HL-60 (cell line): ENCODE results near the gene SH2B2.
"Not testable (repeated sequence)": the region's sequence is repeated elsewhere in the genome, so short reads cannot be mapped to it uniquely, and the experiment has no call there.

Source experiments
- DNase-seq, 2 experiments: peaks; one replicate each; pipeline ENCODE4 v3.0.0-alpha.2; 2010 to 2020; ENCODE audit warnings: low read depth in 1 of 2, low spot score in 1 of 2
- H3K27ac ChIP-seq: fragments of 250-450 bp; sonication (Bioruptor Pico); replicated peaks from 2 replicates; pipeline ENCODE4 v1.5.1; 2020; ENCODE audit warnings: mild to moderate bottlenecking, moderate library complexity
- H3K27me3 ChIP-seq: fragments of 250-450 bp; sonication (Bioruptor Pico); 2 replicates; pipeline ENCODE4 v1.5.1; 2021; ENCODE audit warnings: mild to moderate bottlenecking, moderate library complexity; ENCODE audit not compliant: insufficient read depth, poor library complexity, severe bottlenecking
- H3K4me3 ChIP-seq: replicated peaks from 2 replicates; pipeline ENCODE4 v1.5.1; 2011; ENCODE audit warnings: mild to moderate bottlenecking, control low read depth, low read length; ENCODE audit not compliant: insufficient read depth
- CTCF ChIP-seq: IDR thresholded peaks from one replicate; pipeline ENCODE4 v1.5.1; 2011; ENCODE audit warnings: low read length, control low read depth, inconsistent platforms; ENCODE audit not compliant: insufficient read depth
- GABPA ChIP-seq: IDR thresholded peaks from 2 replicates; pipeline ENCODE4 v1.6.1; 2012; ENCODE audit warnings: low read depth
- POLR2AphosphoS5 ChIP-seq: IDR thresholded peaks from 2 replicates; pipeline ENCODE4 v1.6.1; 2012; ENCODE audit warnings: low read depth
- SPI1 ChIP-seq: IDR thresholded peaks from 2 replicates; pipeline ENCODE4 v1.6.1; 2012; ENCODE audit warnings: low read depth, mild to moderate bottlenecking, borderline replicate concordance
- TF ChIP-seq, protein P1 (sequence below): IDR thresholded peaks from 2 replicates; pipeline ENCODE4 v1.6.1; 2012; ENCODE audit warnings: low read depth; ENCODE audit not compliant: insufficient replicate concordance

Gene SH2B2

DNA sequence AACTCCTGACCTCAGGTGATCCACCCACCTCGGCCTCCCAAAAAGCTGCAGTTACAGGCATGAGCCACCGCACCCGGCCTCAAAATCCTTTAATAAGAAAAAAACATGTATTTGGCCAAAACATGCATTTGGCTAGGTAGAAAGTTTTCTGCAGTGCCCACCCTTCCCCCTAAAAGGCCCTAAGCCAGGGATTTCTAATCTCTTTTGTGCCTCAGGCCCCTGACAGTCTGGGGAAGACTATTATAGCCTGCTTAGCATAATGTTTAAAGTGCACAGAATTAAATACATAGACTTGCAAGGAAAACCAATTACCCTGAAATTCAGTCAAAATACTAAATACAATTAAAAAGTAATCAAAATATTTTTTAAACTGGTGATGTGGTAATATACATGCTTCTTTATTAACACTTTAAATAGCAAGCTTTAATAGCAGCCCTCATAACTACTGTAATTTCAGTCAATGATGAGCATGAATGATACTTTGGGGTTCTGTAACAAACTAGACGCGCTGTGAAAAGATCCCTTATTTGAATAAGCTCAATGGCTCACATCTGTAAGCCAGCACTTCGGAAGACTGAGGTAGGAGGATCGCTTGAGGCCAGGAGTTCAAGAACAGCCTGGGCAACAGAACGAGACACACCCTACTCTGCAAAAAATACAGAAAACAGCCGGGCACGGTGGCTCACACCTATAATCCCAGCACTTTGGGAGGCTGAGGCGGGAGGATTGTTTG lies 39.7 kb downstream of the SH2B2 start:
- no peaks in the 10 kb centered on the region for H3K27me3 ChIP-seq
- no peak for DNase-seq
- no peak overlapping the region for H3K4me3 ChIP-seq
- TF ChIP-seq POLR2AphosphoS5 (no peak), CTCF (no peak), GABPA (no peak), SPI1 (no peak)
- TF ChIP-seq, protein P1, sequence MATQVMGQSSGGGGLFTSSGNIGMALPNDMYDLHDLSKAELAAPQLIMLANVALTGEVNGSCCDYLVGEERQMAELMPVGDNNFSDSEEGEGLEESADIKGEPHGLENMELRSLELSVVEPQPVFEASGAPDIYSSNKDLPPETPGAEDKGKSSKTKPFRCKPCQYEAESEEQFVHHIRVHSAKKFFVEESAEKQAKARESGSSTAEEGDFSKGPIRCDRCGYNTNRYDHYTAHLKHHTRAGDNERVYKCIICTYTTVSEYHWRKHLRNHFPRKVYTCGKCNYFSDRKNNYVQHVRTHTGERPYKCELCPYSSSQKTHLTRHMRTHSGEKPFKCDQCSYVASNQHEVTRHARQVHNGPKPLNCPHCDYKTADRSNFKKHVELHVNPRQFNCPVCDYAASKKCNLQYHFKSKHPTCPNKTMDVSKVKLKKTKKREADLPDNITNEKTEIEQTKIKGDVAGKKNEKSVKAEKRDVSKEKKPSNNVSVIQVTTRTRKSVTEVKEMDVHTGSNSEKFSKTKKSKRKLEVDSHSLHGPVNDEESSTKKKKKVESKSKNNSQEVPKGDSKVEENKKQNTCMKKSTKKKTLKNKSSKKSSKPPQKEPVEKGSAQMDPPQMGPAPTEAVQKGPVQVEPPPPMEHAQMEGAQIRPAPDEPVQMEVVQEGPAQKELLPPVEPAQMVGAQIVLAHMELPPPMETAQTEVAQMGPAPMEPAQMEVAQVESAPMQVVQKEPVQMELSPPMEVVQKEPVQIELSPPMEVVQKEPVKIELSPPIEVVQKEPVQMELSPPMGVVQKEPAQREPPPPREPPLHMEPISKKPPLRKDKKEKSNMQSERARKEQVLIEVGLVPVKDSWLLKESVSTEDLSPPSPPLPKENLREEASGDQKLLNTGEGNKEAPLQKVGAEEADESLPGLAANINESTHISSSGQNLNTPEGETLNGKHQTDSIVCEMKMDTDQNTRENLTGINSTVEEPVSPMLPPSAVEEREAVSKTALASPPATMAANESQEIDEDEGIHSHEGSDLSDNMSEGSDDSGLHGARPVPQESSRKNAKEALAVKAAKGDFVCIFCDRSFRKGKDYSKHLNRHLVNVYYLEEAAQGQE, result no peak
- H3K27ac ChIP-seq, result no peak overlapping the region

GRCh38 chr7:102327183-102327582 lies 40.5 kb downstream of the SH2B2 start:
- not testable (repeated sequence) for H3K4me3 ChIP-seq, DNase-seq

GRCh38 chr7:102328863-102329262 lies 42.2 kb downstream of the SH2B2 start:
- DNase-seq, H3K4me3 ChIP-seq, H3K27ac ChIP-seq, H3K27me3 ChIP-seq: not testable (repeated sequence)

More at GRCh38 chr7:102327183-102327582, 40.5 kb downstream of the SH2B2 start:
- not testable (repeated sequence) for H3K27me3 ChIP-seq, H3K27ac ChIP-seq

DNA sequence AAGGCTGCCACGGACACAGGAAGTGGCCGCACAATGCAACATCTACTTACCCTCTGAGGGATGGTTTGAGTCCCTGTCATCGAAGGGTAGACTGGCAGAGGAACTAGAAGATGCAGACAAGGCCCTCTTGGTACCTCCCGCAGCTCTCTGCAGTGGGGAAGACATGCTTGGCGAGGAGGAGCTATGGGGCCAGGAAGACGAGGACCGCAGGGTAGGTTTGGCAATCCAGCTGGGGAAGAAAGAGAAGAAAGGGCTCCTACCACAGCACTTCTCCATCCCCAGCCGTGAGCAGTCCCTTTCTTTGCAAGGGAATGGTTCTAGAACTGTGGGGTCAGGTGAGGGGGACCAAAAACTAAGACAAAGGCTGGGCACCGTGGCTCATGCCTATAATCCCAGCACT lies 42.7 kb downstream of the SH2B2 start:
- not testable (repeated sequence) for H3K27ac ChIP-seq, H3K27me3 ChIP-seq, H3K4me3 ChIP-seq
- peak in 1 of 2 experiments; percentile 76 for DNase-seq

DNA sequence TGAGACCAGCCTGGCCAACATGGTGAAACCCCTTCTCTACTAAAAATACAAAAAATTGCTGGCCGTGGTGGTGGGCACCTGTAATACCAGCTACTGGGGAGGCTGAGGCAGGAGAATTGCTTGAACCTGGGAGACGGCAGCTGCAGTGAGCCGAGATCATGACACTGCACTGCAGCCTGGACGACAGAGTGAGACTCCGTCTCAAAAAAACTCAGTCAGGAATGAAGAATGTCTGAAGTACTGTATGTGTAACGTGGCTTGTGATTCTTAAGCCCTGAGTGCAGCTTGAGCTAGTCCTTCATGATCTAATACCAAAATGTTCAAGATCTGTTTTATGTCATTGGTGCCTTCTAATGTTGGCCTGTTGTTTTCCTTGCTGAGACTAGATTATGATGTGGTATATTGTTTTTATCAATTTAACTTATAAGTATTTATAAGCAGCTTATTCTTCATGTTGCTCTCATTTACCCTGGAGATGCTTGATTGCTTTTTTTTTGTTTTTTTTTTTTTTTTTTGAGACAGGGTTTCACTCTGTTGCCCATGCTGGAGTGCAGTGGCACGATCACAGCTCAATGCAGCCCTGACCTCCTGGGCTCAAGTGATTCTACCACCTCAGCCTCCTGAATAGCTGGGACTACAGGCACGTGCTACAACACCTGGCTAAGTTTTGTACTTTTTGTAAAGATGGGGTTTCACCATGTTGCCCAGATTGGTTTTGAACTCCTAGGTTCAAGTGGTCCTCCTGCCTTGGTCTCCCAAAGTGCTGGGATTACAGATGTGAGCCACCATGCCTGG lies 44.2 kb downstream of the SH2B2 start:
- not testable (repeated sequence) for H3K27ac ChIP-seq, H3K4me3 ChIP-seq, H3K27me3 ChIP-seq, DNase-seq

DNA sequence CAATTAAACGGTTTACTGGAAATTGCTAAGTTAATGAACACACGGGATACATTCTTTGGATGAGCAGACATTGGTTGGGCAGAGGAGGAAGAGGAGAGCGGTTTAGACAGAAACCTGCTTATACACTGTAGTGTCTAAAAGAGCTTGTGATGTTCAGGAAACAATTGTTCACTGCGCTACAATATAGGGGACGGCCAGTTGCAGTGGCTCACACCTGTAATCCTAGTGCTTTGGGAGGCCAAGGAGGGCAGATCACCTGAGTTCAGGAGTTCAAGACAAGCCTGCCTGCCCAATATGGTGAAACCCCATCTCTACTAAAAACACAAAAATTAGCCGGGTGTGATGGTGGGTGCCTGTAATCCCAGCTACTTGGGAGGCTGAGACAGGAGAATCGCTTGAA lies 48.9 kb downstream of the SH2B2 start:
- H3K27me3 ChIP-seq, H3K27ac ChIP-seq, DNase-seq, H3K4me3 ChIP-seq: not testable (repeated sequence)

DNA sequence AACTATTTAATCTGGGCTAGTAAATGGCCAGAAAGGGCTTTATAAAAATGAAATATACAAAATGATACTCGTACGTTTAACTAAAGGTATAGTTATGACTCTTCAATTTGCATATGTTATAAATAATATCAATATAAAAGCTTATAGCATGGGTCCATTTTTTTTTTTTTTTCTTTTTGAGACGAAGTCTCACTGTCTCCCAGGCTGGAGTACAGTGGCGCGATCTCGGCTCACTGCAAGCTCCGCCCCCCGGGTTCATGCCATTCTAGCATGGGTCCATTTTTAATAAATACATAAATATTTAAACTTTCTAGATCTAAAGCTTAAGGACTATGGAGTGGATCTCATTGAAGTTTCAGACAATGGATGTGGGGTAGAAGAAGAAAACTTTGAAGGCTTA lies 50.3 kb downstream of the SH2B2 start:
- H3K27ac ChIP-seq, DNase-seq, H3K4me3 ChIP-seq: not testable (repeated sequence)

GRCh38 chr7:102337420-102337819 lies 50.8 kb downstream of the SH2B2 start:
- not testable (repeated sequence) for H3K27ac ChIP-seq, H3K4me3 ChIP-seq, H3K27me3 ChIP-seq
- peak in 1 of 2 experiments; percentile 0 for DNase-seq

More for the DNA sequence above, 50.3 kb downstream of the SH2B2 start:
- H3K27me3 ChIP-seq, result not testable (repeated sequence)

- DNase-seq, H3K4me3 ChIP-seq, H3K27ac ChIP-seq, H3K27me3 ChIP-seq: not testable (repeated sequence)
Observed at GRCh38 chr7:102340599-102341368, 54.1 kb downstream of the SH2B2 start.

DNA sequence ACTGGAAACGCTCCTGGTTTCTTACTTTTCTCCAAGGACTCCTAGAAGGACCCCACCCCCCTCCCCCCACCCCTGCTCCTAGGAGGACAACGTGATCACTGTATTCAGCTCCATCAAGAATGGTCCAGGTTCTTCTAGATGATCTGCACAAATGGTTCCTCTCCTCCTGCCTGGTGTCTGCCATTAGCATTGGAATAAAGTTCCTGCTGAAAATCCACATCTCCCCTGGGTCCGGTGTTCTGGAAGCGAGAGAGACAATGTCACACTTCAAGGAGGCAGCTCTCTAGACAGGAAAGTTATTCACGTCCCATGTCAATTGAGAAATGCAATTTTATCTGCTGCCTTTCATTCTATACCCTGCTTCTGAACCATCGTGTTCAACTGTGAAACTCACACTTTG lies 60.3 kb downstream of the SH2B2 start:
- DNase-seq, H3K27ac ChIP-seq, H3K4me3 ChIP-seq, H3K27me3 ChIP-seq: not testable (repeated sequence)

- DNase-seq, H3K27me3 ChIP-seq, H3K27ac ChIP-seq, H3K4me3 ChIP-seq: not testable (repeated sequence)
Observed at GRCh38 chr7:102356344-102356743, 69.7 kb downstream of the SH2B2 start, which contains the start of gene SPDYE6. TSS of gene SPDYE6 (minus strand) at chr7:102356444. CDS start at chr7:102356023, 421 bp downstream.
